GM12878 (cell line): ENCODE results near the gene LRRC52. TPM values are rescaled to one million over a fixed set of nuclear protein-coding genes. Genes with fewer than 3 reads are reported as not detected.

Experiments
- BHLHE40 ChIP-seq, 2 experiments: fragments of 450-650 bp in 1 of 2; IDR thresholded peaks; 2 replicates each; pipeline ENCODE4 v1.6.1; 2011 to 2017; ENCODE audit warnings: low read depth in 2 of 2, borderline replicate concordance in 1 of 2, improper control_type of control experiment in 1 of 2, low read length in 1 of 2, mild to moderate bottlenecking in 1 of 2
- CHD2 ChIP-seq: IDR thresholded peaks from 2 replicates; pipeline ENCODE4 v1.6.1; 2011; ENCODE audit warnings: low read depth, low read length, improper control_type of control experiment, borderline replicate concordance
- HDAC2 ChIP-seq: fragments of 200-600 bp; sonication (generic); IDR thresholded peaks from 2 replicates; pipeline ENCODE4 v1.6.1; 2017
- IKZF1 ChIP-seq: fragments of 450-650 bp; conservative IDR thresholded peaks from 2 replicates; pipeline ENCODE4 v1.6.1; 2017; ENCODE audit warnings: antibody characterized with exemption, mild to moderate bottlenecking
- KLF5 ChIP-seq: fragments of 450-650 bp; IDR thresholded peaks from 2 replicates; pipeline ENCODE4 v1.6.1; 2014; ENCODE audit warnings: mild to moderate bottlenecking; ENCODE audit not compliant: partially characterized antibody
- MAX ChIP-seq: IDR thresholded peaks from 2 replicates; pipeline ENCODE4 v1.6.1; 2012; ENCODE audit warnings: low read depth, low read length, improper control_type of control experiment
- MTA2 ChIP-seq: fragments of 450-650 bp; IDR thresholded peaks from 2 replicates; pipeline ENCODE4 v1.6.1; 2016; ENCODE audit warnings: low read depth, mild to moderate bottlenecking, moderate library complexity
- NR2C1 ChIP-seq: fragments of 450-650 bp; IDR thresholded peaks from 2 replicates; pipeline ENCODE4 v1.6.1; 2017; ENCODE audit warnings: antibody characterized with exemption, mild to moderate bottlenecking, moderate library complexity
- PAX8 ChIP-seq: fragments of 450-650 bp; IDR thresholded peaks from 2 replicates; pipeline ENCODE4 v1.6.1; 2017; ENCODE audit warnings: mild to moderate bottlenecking, moderate library complexity
- RB1 ChIP-seq: fragments of 450-650 bp; formaldehyde crosslinking; IDR thresholded peaks from 2 replicates; pipeline ENCODE4 v1.6.1; 2017; ENCODE audit warnings: mild to moderate bottlenecking, borderline replicate concordance
- RELA ChIP-seq: fragments of 450-650 bp; IDR thresholded peaks from 2 replicates; pipeline ENCODE4 v1.8.0; 2014; ENCODE audit warnings: borderline replicate concordance; ENCODE audit not compliant: partially characterized antibody
- REST ChIP-seq: IDR thresholded peaks from 2 replicates; pipeline ENCODE4 v1.6.1; 2012; ENCODE audit warnings: mild to moderate bottlenecking, low read depth, low read length
- SKIL ChIP-seq: fragments of 450-650 bp; IDR thresholded peaks from 2 replicates; pipeline ENCODE4 v1.6.1; 2017; ENCODE audit warnings: mild to moderate bottlenecking, low read depth, inconsistent platforms; ENCODE audit not compliant: poor library complexity, severe bottlenecking
- SREBF2 ChIP-seq: IDR thresholded peaks from 2 replicates; pipeline ENCODE4 v1.6.1; 2012; ENCODE audit warnings: mild to moderate bottlenecking, low read length
- TCF3 ChIP-seq: IDR thresholded peaks from 2 replicates; pipeline ENCODE4 v1.6.1; 2012; ENCODE audit warnings: low read depth, mild to moderate bottlenecking, low read length, borderline replicate concordance; ENCODE audit not compliant: insufficient read depth
- YBX1 ChIP-seq: fragments of 450-650 bp; IDR thresholded peaks from 2 replicates; pipeline ENCODE4 v1.6.1; 2016; ENCODE audit warnings: antibody characterized with exemption
- ZNF207 ChIP-seq: fragments of 450-650 bp; IDR thresholded peaks from 2 replicates; pipeline ENCODE4 v1.6.1; 2014; ENCODE audit warnings: antibody characterized with exemption, mild to moderate bottlenecking, borderline replicate concordance
- ZNF24 ChIP-seq: fragments of 450-650 bp; IDR thresholded peaks from 2 replicates; pipeline ENCODE4 v1.6.1; 2017; ENCODE audit warnings: antibody characterized with exemption, mild to moderate bottlenecking
- polyA plus RNA-seq, 11 experiments: library from polyadenylated mRNA; depleted of rRNA in 4 of 11; unstranded in 6 of 11; stranded (reverse) in 5 of 11; fragments of >200 nt; fragmentation: Nextera tagmentation in 4 of 11; fragmentation: Illumina TruSeq in 1 of 11; extraction: Ambion mirVana in 4 of 11; extraction: Trizol in 1 of 11; gene quantifications; 1 replicate in 1 of 11; 2 replicates in 10 of 11; pipeline versions ENCODE4 v1.2.1 to v1.2.3, GENCODE V29; 2011 to 2016; ENCODE audit warnings: inconsistent platforms in 2 of 11, missing spikeins in 2 of 11, low read depth in 1 of 11
- total RNA-seq, 4 experiments: library from RNA; depleted of rRNA in 3 of 4; stranded (reverse); fragments of >200 nt in 3 of 4; fragmentation: Illumina TruSeq in 1 of 4; extraction: Trizol in 1 of 4; gene quantifications; 2 replicates each; pipeline versions ENCODE4 v1.2.1 to v1.2.3, GENCODE V29; 2013 to 2021
- TF ChIP-seq, protein P1 (sequence below): IDR thresholded peaks from 2 replicates; pipeline ENCODE4 v1.6.1; 2012; ENCODE audit warnings: improper control_type of control experiment, low read depth, low read length; ENCODE audit not compliant: insufficient replicate concordance

Gene LRRC52
- total and polyA plus RNA-seq, 10 of the 15 experiments (the other 5 are each of a cell fraction or from before 2014, with no cell fraction given): not detected

GRCh38 chr1:165597883-165598675, 54.3 kb downstream of the LRRC52 start (continued):
- TF ChIP-seq REST (no peak), BHLHE40 (IDR thresholded peaks at IDR 0.05; ENCODE audit: borderline replicate concordance in 1 of 2, low read depth in 2 of 2, low read length in 1 of 2) (peak in 1 of 2 experiments; percentile 58; a peak in 2 of 4 replicates), NR2C1 (no peak), SKIL (no peak), YBX1 (no peak), RB1 (peak; percentile 91; the same call in 1 of the 2 replicates), CHD2 (peak; percentile 71; the same call in 1 of the 2 replicates), RELA (peak; percentile 27), PAX8 (no peak), SREBF2 (0 out of 2 replicates have a peak, but pooled peaks have one; percentile 23), HDAC2 (no peak), ZNF207 (no peak), MAX (peak; percentile 51; the same call in 1 of the 2 replicates), IKZF1 (peak; percentile 68), TCF3 (no peak), KLF5 (peak; percentile 25), ZNF24 (no peak), MTA2 (peak; percentile 31; the same call in 1 of the 2 replicates)
- TF ChIP-seq, protein P1, sequence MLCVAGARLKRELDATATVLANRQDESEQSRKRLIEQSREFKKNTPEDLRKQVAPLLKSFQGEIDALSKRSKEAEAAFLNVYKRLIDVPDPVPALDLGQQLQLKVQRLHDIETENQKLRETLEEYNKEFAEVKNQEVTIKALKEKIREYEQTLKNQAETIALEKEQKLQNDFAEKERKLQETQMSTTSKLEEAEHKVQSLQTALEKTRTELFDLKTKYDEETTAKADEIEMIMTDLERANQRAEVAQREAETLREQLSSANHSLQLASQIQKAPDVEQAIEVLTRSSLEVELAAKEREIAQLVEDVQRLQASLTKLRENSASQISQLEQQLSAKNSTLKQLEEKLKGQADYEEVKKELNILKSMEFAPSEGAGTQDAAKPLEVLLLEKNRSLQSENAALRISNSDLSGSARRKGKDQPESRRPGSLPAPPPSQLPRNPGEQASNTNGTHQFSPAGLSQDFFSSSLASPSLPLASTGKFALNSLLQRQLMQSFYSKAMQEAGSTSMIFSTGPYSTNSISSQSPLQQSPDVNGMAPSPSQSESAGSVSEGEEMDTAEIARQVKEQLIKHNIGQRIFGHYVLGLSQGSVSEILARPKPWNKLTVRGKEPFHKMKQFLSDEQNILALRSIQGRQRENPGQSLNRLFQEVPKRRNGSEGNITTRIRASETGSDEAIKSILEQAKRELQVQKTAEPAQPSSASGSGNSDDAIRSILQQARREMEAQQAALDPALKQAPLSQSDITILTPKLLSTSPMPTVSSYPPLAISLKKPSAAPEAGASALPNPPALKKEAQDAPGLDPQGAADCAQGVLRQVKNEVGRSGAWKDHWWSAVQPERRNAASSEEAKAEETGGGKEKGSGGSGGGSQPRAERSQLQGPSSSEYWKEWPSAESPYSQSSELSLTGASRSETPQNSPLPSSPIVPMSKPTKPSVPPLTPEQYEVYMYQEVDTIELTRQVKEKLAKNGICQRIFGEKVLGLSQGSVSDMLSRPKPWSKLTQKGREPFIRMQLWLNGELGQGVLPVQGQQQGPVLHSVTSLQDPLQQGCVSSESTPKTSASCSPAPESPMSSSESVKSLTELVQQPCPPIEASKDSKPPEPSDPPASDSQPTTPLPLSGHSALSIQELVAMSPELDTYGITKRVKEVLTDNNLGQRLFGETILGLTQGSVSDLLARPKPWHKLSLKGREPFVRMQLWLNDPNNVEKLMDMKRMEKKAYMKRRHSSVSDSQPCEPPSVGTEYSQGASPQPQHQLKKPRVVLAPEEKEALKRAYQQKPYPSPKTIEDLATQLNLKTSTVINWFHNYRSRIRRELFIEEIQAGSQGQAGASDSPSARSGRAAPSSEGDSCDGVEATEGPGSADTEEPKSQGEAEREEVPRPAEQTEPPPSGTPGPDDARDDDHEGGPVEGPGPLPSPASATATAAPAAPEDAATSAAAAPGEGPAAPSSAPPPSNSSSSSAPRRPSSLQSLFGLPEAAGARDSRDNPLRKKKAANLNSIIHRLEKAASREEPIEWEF: no peak
